Right lobe of liver (tissue), 6 donors: ENCODE data around the gene PRAMEF20. TPM values are rescaled to one million over a fixed set of nuclear protein-coding genes. Genes with fewer than 3 reads are reported as not detected.
"Not testable (repeated sequence)": the region's sequence is repeated elsewhere in the genome, so short reads cannot be mapped to it uniquely, and the experiment has no call there.

Source experiments
- ATAC-seq, 4 donors: fragments of 200-7000 bp; cut with Tn5 transposase; one replicate each; pipeline ENCODE4 v1.9.1; 2020; ENCODE audit warnings: mild to moderate bottlenecking in 4 of 4, moderate library complexity in 4 of 4
- DNase-seq, 3 donors: peaks; one replicate each; pipeline ENCODE4 v3.0.0-alpha.2; 2020
- H3K27ac ChIP-seq, 3 donors: fragments of 200-600 bp; one replicate each; pipeline ENCODE4 v1.8.0; 2022
- H3K27me3 ChIP-seq, 2 donors: fragments of 200-600 bp; one replicate each; pipeline ENCODE4 v1.8.0; 2022
- H3K36me3 ChIP-seq, 4 donors: fragments of 200-600 bp; sonication (generic) in 1 of 4; one replicate each; pipeline versions ENCODE4 v1.5.1 to v1.8.0; 2017 to 2022; ENCODE audit warnings: control low read depth in 1 of 4
- H3K4me1 ChIP-seq, 4 donors: fragments of 200-600 bp; sonication (generic) in 1 of 4; one replicate each; pipeline versions ENCODE4 v1.5.1 to v1.8.0; 2017 to 2022; ENCODE audit warnings: control low read depth in 1 of 4
- H3K4me3 ChIP-seq, 3 donors: fragments of 200-600 bp; one replicate each; pipeline ENCODE4 v1.8.0; 2022
- H3K9me3 ChIP-seq, 4 donors: fragments of 200-600 bp; sonication (generic) in 1 of 4; one replicate each; pipeline versions ENCODE4 v1.5.1 to v1.8.0; 2017 to 2022; ENCODE audit warnings: control low read depth in 1 of 4
- CTCF ChIP-seq, 4 donors: fragments of 200-600 bp in 3 of 4; fragments of 450-650 bp in 1 of 4; IDR thresholded peaks; one replicate each; pipeline versions ENCODE4 v1.5.1 to v1.8.0; 2016 to 2022; ENCODE audit warnings: antibody characterized with exemption in 4 of 4, mild to moderate bottlenecking in 2 of 4
- WGBS: methylation state at CpG from one replicate; pipeline ENCODE4 v1.1.6; 2018; ENCODE audit warnings: low coverage, low lambda C conversion rate; ENCODE audit not compliant: insufficient coverage; ENCODE audit errors: missing lambda C conversion rate; 5-methylcytosine and 5-hydroxymethylcytosine counted together
- intact Hi-C, 2 donors: fragments of 100-400 bp; cut with DNase I; formaldehyde crosslinking; loops; one replicate each; pipeline versions ENCODE4 v1.11.2 to v1.14.1; 2022
- long read RNA-seq: library from polyadenylated mRNA; unstranded; transcript quantifications from one replicate; pipeline ENCODE4 v2.0.0, GENCODE V29; 2019
- total RNA-seq, 6 experiments: library from RNA; depleted of rRNA in 2 of 6; stranded (reverse); fragments of >200 nt in 2 of 6; fragmentation: NEBNext Ultra II Directional in 3 of 6; extraction: Animal tissue kit (Norgen Biotek cat#: 25700) in 3 of 6; gene quantifications; one replicate each; pipeline versions ENCODE4 v1.1.0 to v1.2.4, GENCODE V29; 2016 to 2023
- donor health status: DM: no; HTN: yes; CAD: no.
- donor health status: DM: no; HTN: no; CAD: no.
- donor health status: DM: no; HTN: no; CAD: no.
- donor health status: DM: no; HTN: yes; CAD: no.
- donor health status: DM: no; HTN: yes; CAD: no.

PRAMEF20 gene
- not detected for total RNA-seq
- long read RNA-seq = 0 reads

- H3K9me3 ChIP-seq, H3K4me3 ChIP-seq, ATAC-seq, H3K27me3 ChIP-seq, H3K4me1 ChIP-seq, H3K36me3 ChIP-seq, intact Hi-C loops, H3K27ac ChIP-seq, DNase-seq: not testable (repeated sequence)
- 50% methylated on average over 4 of the region's 4 CpGs for WGBS
These were observed at the start of gene PRAMEF20 for GRCh38 chr1:13410150-13410549. Gene PRAMEF20, plus strand, starts transcription at chr1:13410450. Its CDS starts 5,905 bp downstream, at chr1:13416355.

GRCh38 chr1:13362364-13362763 is 47.9 kb upstream of the PRAMEF20 start:
- H3K27ac ChIP-seq, H3K27me3 ChIP-seq, H3K4me3 ChIP-seq, H3K9me3 ChIP-seq, DNase-seq, intact Hi-C loops, H3K36me3 ChIP-seq, H3K4me1 ChIP-seq: not testable (repeated sequence)
- ATAC-seq = peak; percentile 42 to 87 (median 65)
- 40% methylated on average over 1 of the region's 7 CpGs for WGBS

- H3K27me3 ChIP-seq, H3K27ac ChIP-seq, H3K36me3 ChIP-seq, H3K4me1 ChIP-seq, ATAC-seq, H3K9me3 ChIP-seq, intact Hi-C loops, DNase-seq, H3K4me3 ChIP-seq: not testable (repeated sequence)
- WGBS = 60% methylated on average over 2 of the region's 4 CpGs
These were observed 45.3 kb upstream of the PRAMEF20 start for GRCh38 chr1:13364928-13365327.

- intact Hi-C loops, H3K4me1 ChIP-seq, DNase-seq, H3K27ac ChIP-seq, H3K36me3 ChIP-seq, ATAC-seq, H3K4me3 ChIP-seq, H3K9me3 ChIP-seq, H3K27me3 ChIP-seq: not testable (repeated sequence)
- 75% methylated on average over 3 of the region's 3 CpGs for WGBS
These were observed 43.7 kb upstream of the PRAMEF20 start for GRCh38 chr1:13366536-13366935.

GRCh38 chr1:13368544-13368943 is 41.7 kb upstream of the PRAMEF20 start:
- DNase-seq, H3K27me3 ChIP-seq, H3K27ac ChIP-seq, H3K9me3 ChIP-seq, H3K4me3 ChIP-seq, intact Hi-C loops, H3K4me1 ChIP-seq, H3K36me3 ChIP-seq: not testable (repeated sequence)
- WGBS = 47% methylated on average over 3 of the region's 4 CpGs
- peak in 3 of 4 donors; percentile 22 to 47 (median 47) for ATAC-seq
- TF ChIP-seq CTCF (IDR thresholded peaks at IDR 0.05) = peak in 3 of 4 donors; percentile 12 to 39 (median 27)

GRCh38 chr1:13378983-13379382 is 31.3 kb upstream of the PRAMEF20 start:
- H3K27ac ChIP-seq, H3K9me3 ChIP-seq, intact Hi-C loops, H3K4me1 ChIP-seq, H3K4me3 ChIP-seq, DNase-seq, H3K36me3 ChIP-seq, H3K27me3 ChIP-seq: not testable (repeated sequence)
- 79% methylated on average over 2 of the region's 3 CpGs for WGBS
- peak in 2 of 4 donors; percentile 49 to 64 for ATAC-seq

- 90% methylated on average over 3 of the region's 3 CpGs for WGBS
These were observed 29.9 kb upstream of the PRAMEF20 start for GRCh38 chr1:13380380-13380779.

GRCh38 chr1:13389332-13389731 is 20.9 kb upstream of the PRAMEF20 start, which contains the start of gene PRAMEF17:
Gene PRAMEF17, plus strand, starts transcription at chr1:13389632. Its CDS starts 26 bp downstream, at chr1:13389658.
- intact Hi-C loops, H3K36me3 ChIP-seq, H3K27ac ChIP-seq, H3K4me3 ChIP-seq, H3K27me3 ChIP-seq, H3K9me3 ChIP-seq, H3K4me1 ChIP-seq, ATAC-seq, DNase-seq: not testable (repeated sequence)

More at GRCh38 chr1:13380380-13380779, 29.9 kb upstream of the PRAMEF20 start:
- H3K4me3 ChIP-seq, DNase-seq, H3K27me3 ChIP-seq, H3K27ac ChIP-seq, intact Hi-C loops, H3K9me3 ChIP-seq, ATAC-seq, H3K36me3 ChIP-seq, H3K4me1 ChIP-seq: not testable (repeated sequence)

- intact Hi-C loops, H3K27ac ChIP-seq, H3K27me3 ChIP-seq, ATAC-seq, DNase-seq, H3K4me3 ChIP-seq, H3K9me3 ChIP-seq, H3K4me1 ChIP-seq, H3K36me3 ChIP-seq: not testable (repeated sequence)
- WGBS = 46% methylated on average over 7 of the region's 7 CpGs
These were observed 17.2 kb upstream of the PRAMEF20 start for GRCh38 chr1:13393004-13393403.

- H3K36me3 ChIP-seq, H3K9me3 ChIP-seq, intact Hi-C loops, H3K27ac ChIP-seq, ATAC-seq, H3K4me1 ChIP-seq, DNase-seq, H3K27me3 ChIP-seq, H3K4me3 ChIP-seq: not testable (repeated sequence)
- 58% methylated on average over 4 of the region's 32 CpGs for WGBS
These were observed 15.5 kb upstream of the PRAMEF20 start for GRCh38 chr1:13394761-13395160.

GRCh38 chr1:13395311-13395710 is 14.9 kb upstream of the PRAMEF20 start:
- 93% methylated on average over 10 of the region's 22 CpGs for WGBS
- H3K9me3 ChIP-seq, DNase-seq, H3K4me3 ChIP-seq, H3K36me3 ChIP-seq, intact Hi-C loops, H3K27me3 ChIP-seq, ATAC-seq, H3K4me1 ChIP-seq, H3K27ac ChIP-seq: not testable (repeated sequence)
